Measurements from ENCODE around the gene SRCAP. TPM values are rescaled to one million over a fixed set of nuclear protein-coding genes. Genes with fewer than 3 reads are reported as not detected.

The SRCAP gene
- total RNA-seq, 1 experiment from 2014 or later, result 2.6 TPM

Other genes with a start within 250 kb of the SRCAP start
- gene ITGAL, start 226.4 kb upstream of the SRCAP start, total RNA-seq (2014; rRNA removed; shearing (Covaris generic)), result not detected in 2 replicates
- gene ZNF768, start 172.6 kb upstream of the SRCAP start, total RNA-seq (2014; rRNA removed; shearing (Covaris generic)), result 17.5 and 19.1 TPM in 2 replicates
- gene ZNF747, start 164.3 kb upstream of the SRCAP start, total RNA-seq (2014; rRNA removed; shearing (Covaris generic)), result 5.0 and 5.6 TPM in 2 replicates
- 3.0 and 3.6 TPM in 2 replicates for gene ZNF764, start 140.8 kb upstream of the SRCAP start, total RNA-seq (2014; rRNA removed; shearing (Covaris generic))
- 6.4 and 6.7 TPM in 2 replicates for gene ZNF688, start 127.5 kb upstream of the SRCAP start, total RNA-seq (2014; rRNA removed; shearing (Covaris generic))
- 2.8 and 3.9 TPM in 2 replicates for gene ZNF785, start 113.5 kb upstream of the SRCAP start, total RNA-seq (2014; rRNA removed; shearing (Covaris generic))
- 5.6 and 6.1 TPM in 2 replicates for gene ZNF689, start 88.8 kb upstream of the SRCAP start, total RNA-seq (2014; rRNA removed; shearing (Covaris generic))
- 6.8 and 10.9 TPM in 2 replicates for gene PRR14, start 48.2 kb upstream of the SRCAP start, total RNA-seq (2014; rRNA removed; shearing (Covaris generic))
- gene FBRS, start 40.7 kb upstream of the SRCAP start, total RNA-seq (2014; rRNA removed; shearing (Covaris generic)), result 4.1 and 6.0 TPM in 2 replicates
- 25.3 and 30.9 TPM in 2 replicates for gene PHKG2, start 49.3 kb downstream of the SRCAP start, total RNA-seq (2014; rRNA removed; shearing (Covaris generic))
- gene CFAP119, start 62.9 kb downstream of the SRCAP start, total RNA-seq (2014; rRNA removed; shearing (Covaris generic)), result 3.4 and 4.6 TPM in 2 replicates
- 45.3 and 48.2 TPM in 2 replicates for gene RNF40, start 63.2 kb downstream of the SRCAP start, total RNA-seq (2014; rRNA removed; shearing (Covaris generic))
- gene ZNF629, start 88.0 kb downstream of the SRCAP start, total RNA-seq (2014; rRNA removed; shearing (Covaris generic)), result 7.5 and 8.3 TPM in 2 replicates
- gene BCL7C, start 194.9 kb downstream of the SRCAP start, total RNA-seq (2014; rRNA removed; shearing (Covaris generic)), result 40.5 and 42.2 TPM in 2 replicates
- 0.24 and 0.39 TPM in 2 replicates for gene CTF1, start 197.4 kb downstream of the SRCAP start, total RNA-seq (2014; rRNA removed; shearing (Covaris generic))
- gene FBXL19, start 224.4 kb downstream of the SRCAP start, total RNA-seq (2014; rRNA removed; shearing (Covaris generic)), result 3.7 and 8.1 TPM in 2 replicates
- 28.5 and 41.6 TPM in 2 replicates for gene ORAI3, start 249.9 kb downstream of the SRCAP start, total RNA-seq (2014; rRNA removed; shearing (Covaris generic))

Measured in RPMI7951 (cell line).